GM12878 (cell line): ENCODE data around the gene KATNB1. TPM values are rescaled to one million over a fixed set of nuclear protein-coding genes. Genes with fewer than 3 reads are reported as not detected.

Experiments used
- ATAC-seq: fragments of 200-7000 bp; cut with Tn5 transposase; 3 replicates; pipeline ENCODE4 v1.9.1; 2020; ENCODE audit warnings: mild to moderate bottlenecking, moderate library complexity
- BruUV-seq: library from RNA; stranded (reverse); fragments of 400-500 nt; replicated peaks from 2 replicates; lab custom pipeline; 2021; lab: Mats Ljungman, UMichigan
- CTCF ChIA-PET: fragments of 300-600 bp; sonication (Branson Sonifier 250); formaldehyde crosslinking; extraction: SDS; loops from one replicate; lab custom pipeline; 2021; ENCODE audit warnings: inconsistent platforms; lab: Yijun Ruan, JAX
- POLR2A ChIA-PET: fragments of 350-600 bp; formaldehyde crosslinking; extraction: SDS; loops from one replicate; lab custom pipeline; 2021; ENCODE audit warnings: inconsistent platforms; lab: Charles Lee
- RAD21 ChIA-PET: fragments of 300-600 bp; sonication (Branson Sonifier 250); formaldehyde crosslinking; loops from one replicate; lab custom pipeline; 2023; ENCODE audit warnings: antibody characterized with exemption; ENCODE audit not compliant: unreplicated experiment; lab: Charles Lee
- SMC1A ChIA-PET: fragments of 300-600 bp; sonication (Branson Sonifier 250); formaldehyde crosslinking; loops from one replicate; lab custom pipeline; 2023; ENCODE audit not compliant: unreplicated experiment, uncharacterized antibody; lab: Charles Lee
- DNase-seq: peaks from one replicate; pipeline ENCODE4 v3.0.0-alpha.2; 2011; ENCODE audit warnings: low read depth, low spot score
- FAIRE-seq: peaks from 3 replicates; lab custom pipeline; 2011; peaks lifted over from hg19 to GRCh38; lab: Jason Lieb, UNC
- H2AFZ ChIP-seq: 2 replicates; pipeline ENCODE4 v1.6.0; 2011; ENCODE audit warnings: low read depth, low read length, control low read depth; ENCODE audit not compliant: control insufficient read depth
- H3K27ac ChIP-seq: 2 replicates; pipeline ENCODE4 v1.5.1; 2011; ENCODE audit warnings: control low read depth; ENCODE audit not compliant: control insufficient read depth, insufficient read depth
- H3K27me3 ChIP-seq, 2 experiments: replicated peaks in 1 of 2; 2 replicates each; pipeline versions ENCODE4 v1.6.0 to v1.6.1; 2011; ENCODE audit warnings: low read length in 1 of 2; ENCODE audit not compliant: control insufficient read depth in 2 of 2, insufficient read depth in 2 of 2
- H3K36me3 ChIP-seq, 2 experiments: 2 replicates each; pipeline ENCODE4 v1.5.1; 2011; ENCODE audit warnings: low read length in 1 of 2; ENCODE audit not compliant: control insufficient read depth in 2 of 2, insufficient read depth in 2 of 2
- H3K4me1 ChIP-seq: 2 replicates; pipeline ENCODE4 v1.6.1; 2011; ENCODE audit warnings: mild to moderate bottlenecking, low read length, moderate library complexity, mixed read lengths; ENCODE audit not compliant: control insufficient read depth, insufficient read depth
- H3K4me2 ChIP-seq: 2 replicates; pipeline ENCODE4 v1.6.0; 2011; ENCODE audit warnings: control low read depth; ENCODE audit not compliant: control insufficient read depth, insufficient read depth
- H3K4me3 ChIP-seq: fragments of 200-600 bp; sonication (generic); 2 replicates; pipeline ENCODE4 v1.5.1; 2016
- H3K79me2 ChIP-seq: 2 replicates; pipeline ENCODE4 v1.6.0; 2011; ENCODE audit warnings: low read length; ENCODE audit not compliant: control insufficient read depth, insufficient read depth
- H3K9ac ChIP-seq: 2 replicates; pipeline ENCODE4 v1.8.0; 2011; ENCODE audit warnings: low read length, control low read depth, mixed read lengths; ENCODE audit not compliant: control insufficient read depth, insufficient read depth
- H3K9me3 ChIP-seq: replicated peaks from 3 replicates; pipeline ENCODE4 v1.5.1; 2011; ENCODE audit warnings: mild to moderate bottlenecking, low read length; ENCODE audit not compliant: control insufficient read depth, insufficient read depth
- H4K20me1 ChIP-seq: 2 replicates; pipeline ENCODE4 v1.6.0; 2011; ENCODE audit not compliant: control insufficient read depth, insufficient read depth
- BACH1 ChIP-seq: fragments of 450-650 bp; IDR thresholded peaks from 2 replicates; pipeline ENCODE4 v1.6.1; 2017; ENCODE audit warnings: mild to moderate bottlenecking, borderline replicate concordance
- BCLAF1 ChIP-seq: fragments of 450-650 bp; IDR thresholded peaks from 2 replicates; pipeline ENCODE4 v1.6.1; 2017; ENCODE audit warnings: antibody characterized with exemption, mild to moderate bottlenecking, moderate library complexity
- CBX3 ChIP-seq: fragments of 200-600 bp; sonication (generic); IDR thresholded peaks from 2 replicates; pipeline ENCODE4 v1.6.1; 2016; ENCODE audit warnings: low read depth, borderline replicate concordance
- KDM1A ChIP-seq: fragments of 200-600 bp; sonication (generic); IDR thresholded peaks from 2 replicates; pipeline ENCODE4 v1.6.1; 2016; ENCODE audit warnings: borderline replicate concordance
- KLF5 ChIP-seq: fragments of 450-650 bp; IDR thresholded peaks from 2 replicates; pipeline ENCODE4 v1.6.1; 2014; ENCODE audit warnings: mild to moderate bottlenecking; ENCODE audit not compliant: partially characterized antibody
- NFYA ChIP-seq: IDR thresholded peaks from 2 replicates; pipeline ENCODE4 v1.6.1; 2011; ENCODE audit warnings: low read depth, mild to moderate bottlenecking, low read length, improper control_type of control experiment, borderline replicate concordance
- STAT3 ChIP-seq: IDR thresholded peaks from 2 replicates; pipeline ENCODE4 v1.6.1; 2011; ENCODE audit warnings: low read depth, low read length, improper control_type of control experiment
- WGBS: methylation state at CpG from one replicate; pipeline ENCODE4 v1.1.6; 2016; ENCODE audit warnings: low lambda C conversion rate; ENCODE audit not compliant: insufficient replicate concordance, insufficient coverage; ENCODE audit errors: missing lambda C conversion rate; 5-methylcytosine and 5-hydroxymethylcytosine counted together
- in situ Hi-C: fragments of 300-500 bp; cut with MboI; formaldehyde crosslinking; loops from 9 replicates; pipeline ENCODE4 v1.14.3; 2018; ENCODE audit warnings: mixed read lengths
- intact Hi-C: fragments of 100-400 bp; cut with micrococcal nuclease; formaldehyde crosslinking; loops from one replicate; pipeline ENCODE4 v1.14.2; 2022; ENCODE audit not compliant: unreplicated experiment
- polyA plus RNA-seq, 11 experiments: library from polyadenylated mRNA; depleted of rRNA in 4 of 11; unstranded in 6 of 11; stranded (reverse) in 5 of 11; fragments of >200 nt; fragmentation: Nextera tagmentation in 4 of 11; fragmentation: Illumina TruSeq in 1 of 11; extraction: Ambion mirVana in 4 of 11; extraction: Trizol in 1 of 11; gene quantifications; 1 replicate in 1 of 11; 2 replicates in 10 of 11; pipeline versions ENCODE4 v1.2.1 to v1.2.3, GENCODE V29; 2011 to 2016; ENCODE audit warnings: inconsistent platforms in 2 of 11, missing spikeins in 2 of 11, low read depth in 1 of 11
- total RNA-seq, 4 experiments: library from RNA; depleted of rRNA in 3 of 4; stranded (reverse); fragments of >200 nt in 3 of 4; fragmentation: Illumina TruSeq in 1 of 4; extraction: Trizol in 1 of 4; gene quantifications; 2 replicates each; pipeline versions ENCODE4 v1.2.1 to v1.2.3, GENCODE V29; 2013 to 2021

KATNB1 gene
- total and polyA plus RNA-seq, 10 of the 15 experiments (the other 5 are each of a cell fraction or from before 2014, with no cell fraction given): 0.71 to 46.5 (median 19.5) TPM

- no peak for TF ChIP-seq BCLAF1
Observed at GRCh38 chr16:57783116-57783515, 47.5 kb downstream of the KATNB1 start (continued).

- ATAC-seq: no peak
- no peak overlapping the region for H2AFZ ChIP-seq
- no peaks in the 10 kb centered on the region for H3K4me1 ChIP-seq
- H4K20me1 ChIP-seq: no peaks in the 10 kb centered on the region
- ChIA-PET CTCF (no interaction called here), RAD21 (no interaction called here), SMC1A (interaction anchor here (1.1 kb wide), 1 partner anchor 83 kb away, joined by 3 read pairs; no protein-coding TSS in a partner anchor), POLR2A (no interaction called here)
- TF ChIP-seq KLF5 (no peak), STAT3 (no peak), NFYA (no peak), CBX3 (no peak), BACH1 (no peak), KDM1A (no peak)
- no peaks in the 10 kb centered on the region; a peak in 2 of 4 replicates for H3K27me3 ChIP-seq
- in situ Hi-C loops: no loop called here
- H3K9me3 ChIP-seq: no peaks in the 10 kb centered on the region
- no peak for FAIRE-seq
- H3K27ac ChIP-seq: no peak overlapping the region
- WGBS: 0% methylated on average over 8 of the region's 8 CpGs
- no peak overlapping the region for H3K4me3 ChIP-seq
- no peaks in the 10 kb centered on the region for H3K36me3 ChIP-seq
- H3K4me2 ChIP-seq: no peak overlapping the region
- intact Hi-C loops: no loop called here
- no peak overlapping the region for H3K9ac ChIP-seq
- no peaks in the 10 kb centered on the region for H3K79me2 ChIP-seq
- BruUV-seq: no TSS peak
- DNase-seq: no peak
Observed at GRCh38 chr16:57783883-57784282, 48.3 kb downstream of the KATNB1 start.
